Mononuclear cell (primary cell): ENCODE results near the gene GPC6. TPM values are rescaled to one million over a fixed set of nuclear protein-coding genes. Genes with fewer than 3 reads are reported as not detected.

Experiments used
- H3K27me3 ChIP-seq: 2 replicates; pipeline ENCODE4 v1.6.0; 2011; ENCODE audit warnings: low read length, control low read depth; ENCODE audit not compliant: insufficient read depth
- H3K4me1 ChIP-seq: 2 replicates; pipeline ENCODE4 v1.5.1; 2011; ENCODE audit warnings: mild to moderate bottlenecking, low read length, control low read depth; ENCODE audit not compliant: insufficient read depth
- H3K4me3 ChIP-seq: 2 replicates; pipeline ENCODE4 v1.5.1; 2011; ENCODE audit warnings: mild to moderate bottlenecking, low read length, moderate library complexity
- H3K9me3 ChIP-seq: 2 replicates; pipeline ENCODE4 v1.5.1; 2011; ENCODE audit warnings: low read depth, mild to moderate bottlenecking, control low read depth, low read length
- total RNA-seq: library from RNA; depleted of rRNA; stranded (reverse); fragments of >200 nt; gene quantifications from one replicate; pipeline ENCODE4 v1.2.3, GENCODE V29; 2012

Gene GPC6
- total RNA-seq, 1 donor, result 0.31 TPM

DNA sequence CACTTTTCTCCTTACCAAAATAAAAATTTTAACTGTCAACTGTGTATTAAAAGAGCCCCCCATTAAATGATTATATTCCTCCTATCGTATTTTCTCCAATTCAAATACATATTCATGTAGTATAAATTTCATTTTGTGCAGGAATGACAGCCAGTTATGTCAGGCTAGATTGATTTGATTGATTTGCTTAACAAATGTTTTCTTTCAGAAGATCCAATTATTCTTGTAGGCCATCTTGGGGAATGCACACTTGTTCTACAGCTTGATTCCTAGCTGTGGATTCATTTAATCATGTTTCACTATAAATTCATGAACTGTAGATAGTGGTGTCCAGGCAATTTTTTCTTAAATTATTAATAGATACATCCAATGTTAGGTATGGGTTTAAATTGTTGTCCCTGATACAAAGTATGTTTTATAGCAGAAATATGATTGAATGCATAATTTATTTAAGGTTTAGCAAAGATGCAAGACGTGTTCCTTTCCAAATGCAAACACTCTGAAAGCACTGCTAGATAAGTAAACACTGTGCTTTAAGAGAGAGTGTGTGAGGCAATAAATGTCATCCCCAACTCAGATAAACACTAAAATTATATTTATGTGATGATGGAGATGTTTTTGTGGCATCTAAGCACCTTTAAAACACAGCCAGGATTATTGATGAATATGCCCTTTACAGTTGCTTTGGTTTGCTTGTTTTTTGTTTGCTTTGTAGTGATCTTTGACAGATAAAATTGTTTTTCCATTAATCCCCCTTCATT, 721.7 kb downstream of the GPC6 start:
- Histone ChIP-seq H3K4me3 (no peak overlapping the region), H3K9me3 (no peaks in the 10 kb centered on the region), H3K27me3 (no peaks in the 10 kb centered on the region), H3K4me1 (no peaks in the 10 kb centered on the region)

DNA sequence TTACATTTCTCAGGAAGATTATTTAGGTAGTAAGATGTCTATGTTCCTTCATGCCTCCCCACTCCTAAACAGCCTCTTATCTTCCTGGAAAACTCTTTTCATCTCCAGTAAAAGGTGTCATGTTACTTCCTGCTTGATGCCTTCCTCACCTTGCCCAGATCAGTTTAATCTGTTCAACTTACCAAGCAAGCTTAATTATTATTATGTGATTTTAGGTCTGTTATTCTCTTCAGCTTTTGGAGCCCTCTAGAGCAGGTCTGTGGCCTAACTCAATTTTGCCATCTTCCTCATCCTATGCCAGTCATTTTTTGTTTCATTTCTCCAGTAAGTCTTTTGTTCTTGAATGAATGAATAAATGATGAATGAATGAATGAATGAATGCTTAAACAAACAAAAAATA, 724.5 kb downstream of the GPC6 start:
- no peaks in the 10 kb centered on the region for H3K9me3 ChIP-seq
- no peaks in the 10 kb centered on the region for H3K4me1 ChIP-seq
- H3K4me3 ChIP-seq, result no peak overlapping the region
- no peaks in the 10 kb centered on the region for H3K27me3 ChIP-seq

DNA sequence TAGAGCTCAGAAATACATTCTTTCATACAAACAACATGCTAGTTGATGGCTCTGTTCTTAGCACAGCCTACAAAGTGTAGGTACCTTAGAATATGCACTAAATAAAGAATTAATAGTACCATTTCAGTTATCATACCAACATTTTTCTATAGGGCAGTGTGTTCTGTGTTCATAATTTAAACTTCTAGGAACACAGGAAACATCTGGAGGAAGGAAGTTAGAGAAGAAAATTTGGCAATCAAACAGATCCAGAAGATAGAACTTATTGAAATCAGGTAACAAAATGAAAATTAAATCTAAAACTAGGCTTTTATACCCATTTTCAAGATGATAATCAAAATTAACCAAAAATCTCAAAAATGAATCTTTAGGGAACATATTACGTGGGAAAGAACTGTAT, 725.3 kb downstream of the GPC6 start:
- no peaks in the 10 kb centered on the region for H3K4me1 ChIP-seq
- H3K9me3 ChIP-seq, result no peaks in the 10 kb centered on the region
- no peaks in the 10 kb centered on the region for H3K27me3 ChIP-seq
- no peak overlapping the region for H3K4me3 ChIP-seq

DNA sequence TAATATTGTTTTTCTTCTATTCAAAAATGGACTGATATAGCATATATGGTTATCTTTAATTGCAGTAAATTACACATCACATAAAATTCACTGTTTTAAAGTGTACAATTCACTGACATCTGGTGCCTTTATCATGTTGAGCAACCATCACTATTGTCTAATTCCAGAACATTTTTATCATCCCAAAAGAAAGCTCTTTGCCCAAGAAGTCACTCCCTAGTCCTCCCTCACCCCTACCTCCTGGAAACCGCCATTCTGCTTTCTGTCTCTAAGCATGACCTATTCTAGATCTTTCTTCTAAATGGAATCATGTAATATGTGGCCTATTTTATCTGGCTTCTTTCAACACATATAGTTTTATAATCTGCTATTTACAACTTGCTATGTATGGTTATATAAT, 727.2 kb downstream of the GPC6 start:
- Histone ChIP-seq H3K27me3 (no peaks in the 10 kb centered on the region), H3K4me1 (no peaks in the 10 kb centered on the region)

DNA sequence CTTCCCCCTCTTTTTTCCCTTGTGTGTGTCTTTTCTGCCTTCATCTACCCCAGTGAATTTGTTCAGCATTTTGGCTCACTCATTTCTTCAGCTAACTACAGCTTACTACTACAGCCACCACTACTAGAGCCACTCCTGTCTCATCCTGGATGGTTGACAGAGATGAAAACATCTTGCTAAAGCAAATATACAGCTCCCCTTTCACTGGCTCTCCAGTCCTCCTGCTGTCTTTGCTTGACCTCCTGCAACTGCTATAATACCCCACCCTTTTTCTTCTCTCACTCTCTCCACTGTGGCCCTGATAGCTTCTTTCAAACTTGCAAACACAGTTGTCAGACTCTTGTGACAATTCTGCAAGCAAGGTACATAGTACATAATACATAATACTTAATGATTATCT, 729.3 kb downstream of the GPC6 start:
- H3K4me1 ChIP-seq, result no peaks in the 10 kb centered on the region
- H3K4me3 ChIP-seq, result no peak overlapping the region
- H3K9me3 ChIP-seq, result no peaks in the 10 kb centered on the region
- no peaks in the 10 kb centered on the region for H3K27me3 ChIP-seq

More for the DNA sequence above, 727.2 kb downstream of the GPC6 start:
- Histone ChIP-seq H3K9me3 (no peaks in the 10 kb centered on the region), H3K4me3 (no peak overlapping the region)

GRCh38 chr13:93956426-93956825, 729.8 kb downstream of the GPC6 start:
- H3K4me3 ChIP-seq, result no peak overlapping the region
- H3K9me3 ChIP-seq, result no peaks in the 10 kb centered on the region

GRCh38 chr13:93957371-93957770, 730.8 kb downstream of the GPC6 start:
- no peaks in the 10 kb centered on the region for H3K4me1 ChIP-seq
- no peaks in the 10 kb centered on the region for H3K27me3 ChIP-seq
- no peaks in the 10 kb centered on the region for H3K9me3 ChIP-seq
- H3K4me3 ChIP-seq, result no peak overlapping the region

More at GRCh38 chr13:93956426-93956825, 729.8 kb downstream of the GPC6 start:
- no peaks in the 10 kb centered on the region for H3K4me1 ChIP-seq
- no peaks in the 10 kb centered on the region for H3K27me3 ChIP-seq

DNA sequence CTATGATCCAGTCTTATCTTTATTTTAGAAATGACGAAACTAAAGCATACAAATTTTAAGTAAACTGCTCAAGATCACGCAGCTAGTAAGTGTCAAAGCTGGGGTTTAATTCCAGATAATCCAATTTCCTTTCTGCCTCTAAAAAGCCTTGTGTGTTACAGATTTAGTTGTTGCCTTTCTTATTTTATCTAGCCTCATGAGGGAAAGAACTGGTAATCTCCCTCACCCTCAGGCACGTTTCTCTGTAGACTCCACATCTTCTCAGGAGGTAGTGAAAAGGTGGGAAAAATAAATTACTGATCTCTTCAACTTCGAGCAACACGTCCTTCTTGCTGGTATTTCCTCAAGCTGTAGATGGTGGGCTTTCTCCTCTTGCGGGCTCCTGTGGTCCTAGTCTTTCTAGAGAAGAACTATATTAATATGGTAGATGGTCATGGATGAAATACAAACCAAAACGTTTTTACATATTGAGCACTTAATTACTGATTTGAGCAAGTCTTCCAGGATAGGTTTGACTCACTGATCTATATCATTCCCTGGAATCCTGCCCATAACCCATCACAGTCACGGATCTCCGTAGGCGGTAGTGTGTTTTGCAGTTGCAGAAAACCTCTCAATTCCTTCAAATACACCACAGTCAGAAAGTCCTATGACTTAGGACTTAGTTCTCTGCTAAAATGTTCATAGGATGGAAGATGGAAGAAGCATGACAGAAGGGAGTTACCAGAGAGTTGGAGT, 733.4 kb downstream of the GPC6 start:
- no peaks in the 10 kb centered on the region for H3K9me3 ChIP-seq
- no peaks in the 10 kb centered on the region for H3K4me1 ChIP-seq
- H3K27me3 ChIP-seq, result no peaks in the 10 kb centered on the region
- H3K4me3 ChIP-seq, result no peak overlapping the region

- Histone ChIP-seq H3K27me3 (no peaks in the 10 kb centered on the region), H3K9me3 (no peaks in the 10 kb centered on the region), H3K4me1 (no peaks in the 10 kb centered on the region), H3K4me3 (no peak overlapping the region)
Measured at GRCh38 chr13:93963266-93964145, 736.9 kb downstream of the GPC6 start.

DNA sequence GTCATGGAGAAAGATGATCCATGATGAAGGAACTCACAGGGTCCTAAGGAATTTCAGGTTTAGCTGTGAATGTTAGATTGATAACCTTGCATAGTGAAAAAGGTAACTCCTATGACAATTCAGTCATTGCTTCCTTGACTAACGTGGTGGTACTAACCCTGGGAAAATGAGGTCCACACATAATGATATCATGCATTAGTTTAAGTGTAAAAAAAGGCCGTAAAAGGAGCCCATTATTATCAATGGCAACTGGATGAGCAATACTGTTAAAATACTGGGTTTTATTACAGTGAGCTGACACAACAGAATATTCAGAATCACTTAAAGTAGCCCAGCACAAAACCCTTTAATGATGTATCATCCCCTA, 737.5 kb downstream of the GPC6 start:
- Histone ChIP-seq H3K4me1 (no peaks in the 10 kb centered on the region), H3K27me3 (no peaks in the 10 kb centered on the region), H3K4me3 (no peak overlapping the region), H3K9me3 (no peaks in the 10 kb centered on the region)

GRCh38 chr13:93965587-93965986, 739.0 kb downstream of the GPC6 start:
- H3K4me1 ChIP-seq, result no peaks in the 10 kb centered on the region
- H3K9me3 ChIP-seq, result no peaks in the 10 kb centered on the region
- H3K4me3 ChIP-seq, result no peak overlapping the region
- no peaks in the 10 kb centered on the region for H3K27me3 ChIP-seq

GRCh38 chr13:93966267-93966936, 739.8 kb downstream of the GPC6 start:
- Histone ChIP-seq H3K4me1 (no peaks in the 10 kb centered on the region), H3K27me3 (no peaks in the 10 kb centered on the region), H3K4me3 (no peak overlapping the region), H3K9me3 (no peaks in the 10 kb centered on the region)

- Histone ChIP-seq H3K4me1 (no peaks in the 10 kb centered on the region), H3K4me3 (no peak overlapping the region), H3K9me3 (no peaks in the 10 kb centered on the region), H3K27me3 (no peaks in the 10 kb centered on the region)
Measured at GRCh38 chr13:93967286-93967685, 740.7 kb downstream of the GPC6 start.

- no peak overlapping the region for H3K4me3 ChIP-seq
- no peaks in the 10 kb centered on the region for H3K9me3 ChIP-seq
- no peaks in the 10 kb centered on the region for H3K4me1 ChIP-seq
- H3K27me3 ChIP-seq, result no peaks in the 10 kb centered on the region
Measured at GRCh38 chr13:93975242-93975641, 748.6 kb downstream of the GPC6 start.

DNA sequence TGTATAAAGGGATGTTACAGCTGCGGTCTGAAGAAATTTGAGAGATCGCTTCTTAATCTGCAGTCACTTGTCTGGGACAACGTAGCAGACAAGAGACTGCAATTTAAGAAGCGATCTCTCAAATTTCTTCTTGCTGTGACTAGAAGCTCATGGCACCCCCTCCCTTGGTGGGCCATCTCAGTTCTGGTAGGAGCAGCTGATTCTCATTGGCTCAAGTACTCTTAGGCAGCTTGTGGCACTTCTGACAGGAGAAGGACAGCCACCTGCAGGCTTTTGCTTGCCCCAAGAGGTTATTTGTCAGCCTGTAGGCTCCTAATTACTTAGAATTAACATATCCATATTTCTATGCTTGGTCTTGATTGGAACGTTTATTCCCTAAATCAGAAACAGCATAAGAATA, 749.9 kb downstream of the GPC6 start:
- H3K4me1 ChIP-seq, result no peaks in the 10 kb centered on the region
- H3K27me3 ChIP-seq, result no peaks in the 10 kb centered on the region
- no peak overlapping the region for H3K4me3 ChIP-seq
- H3K9me3 ChIP-seq, result no peaks in the 10 kb centered on the region
